Measurements from ENCODE around the gene KIF3B.
A peak's percentile ranks its signal among the peaks of the same experiment; 100 is the strongest.
"Not testable (repeated sequence)": the region's sequence is repeated elsewhere in the genome, so short reads cannot be mapped to it uniquely, and the experiment has no call there.

The KIF3B gene

GRCh38 chr20:32330555-32330897 lies 53.1 kb downstream of the KIF3B start:
- DNase-seq (ENCODE audit: low spot score): no peak

- no peak for DNase-seq (ENCODE audit: low spot score)
Measured at GRCh38 chr20:32332614-32333013, 55.2 kb downstream of the KIF3B start.

- DNase-seq (ENCODE audit: low spot score): no peak
Measured at GRCh38 chr20:32333181-32333987, 55.9 kb downstream of the KIF3B start.

DNA sequence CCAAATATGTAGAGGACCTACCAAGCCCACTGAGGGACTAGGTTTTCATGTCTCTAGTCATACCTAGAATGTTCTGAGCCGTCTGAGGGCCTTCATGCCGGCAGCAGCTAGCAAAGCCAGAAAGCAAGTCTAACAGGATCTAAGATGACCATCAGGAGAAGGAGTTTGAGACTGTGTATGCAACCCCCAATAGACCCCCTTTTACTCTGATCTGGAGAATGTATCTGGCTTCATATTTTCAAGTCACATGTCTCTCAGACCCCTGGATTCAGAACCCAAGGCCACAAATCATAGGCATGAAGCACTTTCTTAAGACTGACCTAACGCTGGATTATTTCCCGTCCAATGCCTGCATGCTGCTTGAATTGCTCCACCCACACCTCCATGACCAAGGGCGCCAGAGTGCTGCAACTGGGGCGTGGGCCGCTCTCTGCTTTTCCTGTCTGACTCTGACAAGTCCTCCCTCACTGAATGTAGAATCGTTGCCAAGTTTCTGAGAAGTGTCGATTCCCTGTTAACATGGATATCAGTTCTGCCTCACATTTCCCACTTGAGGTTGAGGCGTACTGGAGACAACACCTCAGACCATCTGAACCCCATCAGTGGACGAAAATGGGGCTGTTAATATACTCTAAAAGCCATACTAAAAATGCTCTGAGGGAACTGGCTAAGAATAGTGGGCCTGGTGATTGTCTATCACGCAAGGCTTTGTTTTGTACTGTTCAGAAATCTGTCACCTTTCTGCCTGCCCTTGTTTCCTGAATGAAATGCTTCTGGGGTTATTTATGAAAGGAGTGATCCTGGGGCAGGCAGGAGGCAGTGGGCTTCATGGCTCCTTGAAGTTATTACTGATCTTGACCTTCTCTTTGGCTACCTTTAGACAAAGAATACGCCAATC lies 56.8 kb downstream of the KIF3B start:
- no peak for DNase-seq (ENCODE audit: low spot score)

GRCh38 chr20:32336918-32337347 lies 59.5 kb downstream of the KIF3B start:
- peak; percentile 61 for DNase-seq (ENCODE audit: low spot score)

DNA sequence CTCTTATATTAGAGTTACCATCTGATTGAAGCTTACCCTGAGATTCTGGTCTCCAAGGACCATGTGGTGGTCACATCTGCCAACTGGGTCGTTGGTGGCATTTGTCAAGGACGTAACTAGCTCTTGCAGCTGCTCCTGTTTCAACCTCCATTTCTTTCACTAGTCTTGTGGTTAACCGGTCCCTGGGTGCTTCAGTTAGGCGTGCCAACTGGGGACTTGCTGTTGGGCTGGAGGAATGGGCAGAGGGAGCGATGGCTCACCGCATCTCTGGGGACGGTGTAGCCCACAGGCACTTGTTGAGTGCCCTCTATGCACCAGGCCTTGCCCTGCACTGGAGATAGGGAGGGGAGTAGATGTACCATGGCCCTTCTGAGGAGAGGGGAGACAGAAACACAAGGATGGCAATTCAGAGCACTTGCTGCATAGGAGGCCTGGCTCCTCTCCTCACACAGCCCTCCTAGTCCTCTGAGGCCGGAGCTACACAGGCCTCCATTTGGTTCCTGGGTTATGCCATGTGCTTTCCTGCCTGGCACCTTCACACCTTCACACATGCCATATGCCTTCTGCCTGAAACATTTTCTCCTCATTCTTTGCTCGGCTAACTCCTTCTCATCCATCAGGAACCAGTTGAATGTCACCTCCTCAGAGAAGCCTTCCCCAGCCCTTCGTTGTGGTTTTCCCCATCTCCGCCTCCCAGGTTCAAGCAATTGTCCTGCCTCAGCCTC lies 60.6 kb downstream of the KIF3B start:
- no peak for DNase-seq (ENCODE audit: low spot score)

- no peak for DNase-seq (ENCODE audit: low spot score)
Measured at GRCh38 chr20:32338665-32339064, 61.2 kb downstream of the KIF3B start.

GRCh38 chr20:32339116-32339515 lies 61.7 kb downstream of the KIF3B start:
- no peak for DNase-seq (ENCODE audit: low spot score)

DNA sequence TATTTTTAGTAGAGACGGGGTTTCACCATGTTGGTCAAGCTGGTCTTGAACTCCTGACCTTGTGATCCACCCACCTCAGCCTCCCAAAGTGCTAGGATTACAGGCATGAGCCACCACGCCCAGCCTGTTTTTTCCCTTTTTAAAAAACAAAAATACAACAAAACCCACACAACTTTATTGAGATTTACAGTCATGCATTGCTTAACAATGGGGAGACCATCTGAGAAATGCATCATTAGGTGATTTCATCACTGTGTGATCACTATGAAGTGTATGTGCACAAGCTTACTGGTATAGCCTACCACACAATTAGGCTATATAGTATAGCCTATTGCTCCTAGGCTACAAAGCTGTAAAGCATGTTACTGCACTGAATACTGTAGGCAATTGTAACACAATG lies 63.6 kb downstream of the KIF3B start:
- not testable (repeated sequence) for DNase-seq (ENCODE audit: low spot score)

- no peak for DNase-seq (ENCODE audit: low spot score)
Measured at GRCh38 chr20:32343439-32343838, 66.0 kb downstream of the KIF3B start.

GRCh38 chr20:32344835-32345506 lies 67.5 kb downstream of the KIF3B start:
- no peak for DNase-seq (ENCODE audit: low spot score)

- DNase-seq (ENCODE audit: low spot score): no peak
Measured at GRCh38 chr20:32348207-32348606, 70.8 kb downstream of the KIF3B start.

GRCh38 chr20:32350421-32350820 lies 73.0 kb downstream of the KIF3B start:
- no peak for DNase-seq (ENCODE audit: low spot score)

DNA sequence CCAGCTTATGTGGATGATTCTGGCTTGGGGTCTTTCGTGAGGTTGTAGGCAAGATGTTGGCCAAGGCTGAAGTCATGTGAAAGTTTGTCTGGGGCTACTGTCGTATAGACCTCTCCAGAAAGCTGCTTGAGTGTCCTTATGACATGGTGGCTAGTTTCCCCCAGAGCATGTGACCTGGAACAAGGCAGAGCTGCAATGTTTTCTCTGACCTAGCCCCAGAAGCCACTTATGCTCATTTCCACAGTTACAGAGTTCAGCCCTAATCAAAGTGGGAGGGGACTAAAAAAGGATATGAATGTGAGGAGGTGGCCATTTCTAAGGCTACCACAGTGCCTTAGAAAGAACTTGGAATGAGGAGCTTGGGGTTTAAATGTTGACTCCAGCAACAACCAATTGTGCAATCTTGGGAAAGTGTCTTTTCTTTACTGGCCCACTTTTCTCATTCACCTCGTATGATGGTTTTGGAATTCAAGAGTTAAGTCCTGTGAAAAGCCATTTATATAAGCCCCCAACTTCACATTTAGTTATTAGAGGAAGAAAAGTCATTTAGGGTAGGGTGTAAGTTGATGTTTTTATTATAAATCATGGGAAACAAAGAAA lies 74.8 kb downstream of the KIF3B start:
- no peak for DNase-seq (ENCODE audit: low spot score)

GRCh38 chr20:32353848-32354496 lies 76.5 kb downstream of the KIF3B start:
- DNase-seq (ENCODE audit: low spot score): no peak

- no peak for DNase-seq (ENCODE audit: low spot score)
Measured at GRCh38 chr20:32354592-32355416, 77.4 kb downstream of the KIF3B start.

DNA sequence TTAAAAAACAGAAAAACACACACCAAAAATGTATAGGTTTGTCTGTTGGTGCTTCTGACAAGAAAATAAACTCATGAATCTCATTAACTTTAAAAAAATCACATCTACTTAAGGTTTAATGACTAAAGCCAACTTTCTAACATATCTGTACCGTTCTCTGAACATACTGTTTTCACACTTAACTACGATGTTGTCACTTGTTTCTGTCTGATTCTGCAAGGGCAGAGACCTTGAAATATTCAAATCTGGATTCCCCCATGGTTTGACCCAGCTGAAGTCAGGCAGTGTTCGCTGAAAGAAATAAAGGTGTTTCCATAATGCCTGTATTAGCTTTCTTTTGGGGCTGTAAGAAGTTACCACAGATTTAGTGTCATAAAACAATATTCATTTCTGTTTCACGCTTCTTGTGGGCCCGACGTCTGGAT lies 78.0 kb downstream of the KIF3B start:
- no peak for DNase-seq (ENCODE audit: low spot score)

GRCh38 chr20:32355907-32356621 lies 78.6 kb downstream of the KIF3B start:
- not testable (repeated sequence) for DNase-seq (ENCODE audit: low spot score)

DNA sequence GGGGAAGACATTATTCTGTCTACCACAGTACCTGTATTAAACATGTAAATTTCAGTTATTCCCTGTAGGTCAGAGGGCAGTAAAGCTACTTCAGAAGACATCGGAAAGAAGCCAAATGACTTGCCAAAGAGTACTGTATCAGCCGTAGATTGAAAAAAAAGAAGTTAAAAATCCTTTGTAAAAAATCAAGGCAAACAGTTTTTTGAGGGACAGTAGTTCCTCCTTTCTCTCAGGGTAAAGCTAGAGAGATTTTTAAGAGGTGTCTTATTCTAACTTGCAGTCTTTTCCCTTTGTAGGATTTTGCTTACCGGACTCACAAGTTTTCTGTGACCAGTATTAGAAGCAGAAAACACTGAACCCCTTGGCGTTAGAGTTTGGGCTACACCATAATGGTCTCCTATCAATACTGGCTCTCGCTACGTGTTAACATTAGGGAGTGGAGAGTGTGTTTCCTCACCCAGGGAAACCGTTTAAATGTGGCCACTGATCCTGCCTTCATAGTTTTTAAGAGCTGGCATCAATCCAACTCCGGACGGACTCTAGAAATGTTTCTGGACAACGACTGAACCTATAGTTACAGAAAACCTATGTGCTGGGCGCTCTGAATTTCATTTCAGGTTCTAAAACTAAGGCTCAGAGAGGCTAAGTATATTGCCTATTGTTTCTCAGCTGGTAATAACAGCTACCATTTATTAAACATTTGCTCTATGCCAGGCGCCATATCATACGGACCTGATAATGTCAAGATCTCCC lies 79.3 kb downstream of the KIF3B start:
- DNase-seq (ENCODE audit: low spot score): no peak
